ENCODE data around the gene PLEKHA1. TPM values are rescaled to one million over a fixed set of nuclear protein-coding genes. Genes with fewer than 3 reads are reported as not detected.

The PLEKHA1 gene
- polyA plus RNA-seq, 1 experiment: 25.5 TPM

GRCh38 chr10:122363311-122363710, 11.2 kb upstream of the PLEKHA1 start:
- Histone ChIP-seq H3K27me3 (ENCODE audit: control insufficient read depth, insufficient read depth, low read length) (peaks cover 10% of the 10 kb centered on the region), H3K27ac (ENCODE audit: low read depth, low read length) (no peak overlapping the region), H3K9me3 (ENCODE audit: control insufficient read depth, insufficient read depth, low read length) (no peaks in the 10 kb centered on the region; the same call in 1 of the 2 replicates), H3K4me3 (ENCODE audit: low read depth, low read length) (no peak overlapping the region)
- POLR2A ChIA-PET: no interaction called here
- DNase-seq (ENCODE audit: low read depth, low spot score): no peak
- CTCF ChIA-PET: no interaction called here
- no peak for TF ChIP-seq CTCF (IDR thresholded peaks at IDR 0.05; ENCODE audit: low read depth, low read length)

GRCh38 chr10:122363722-122364463, 10.6 kb upstream of the PLEKHA1 start:
- no peak for TF ChIP-seq CTCF (IDR thresholded peaks at IDR 0.05; ENCODE audit: low read depth, low read length)
- no peak for DNase-seq (ENCODE audit: low read depth, low spot score)
- ChIA-PET POLR2A (no interaction called here), CTCF (interaction anchor here (0.6 kb wide), 1 partner anchor 398 kb away, joined by 4 read pairs; no protein-coding TSS in a partner anchor)
- no peak overlapping the region for H3K27ac ChIP-seq (ENCODE audit: low read depth, low read length)
- H3K4me3 ChIP-seq (ENCODE audit: low read depth, low read length): no peak overlapping the region
- no peaks in the 10 kb centered on the region; the same call in 1 of the 2 replicates for H3K9me3 ChIP-seq (ENCODE audit: control insufficient read depth, insufficient read depth, low read length)
- H3K27me3 ChIP-seq (ENCODE audit: control insufficient read depth, insufficient read depth, low read length): peaks cover 10% of the 10 kb centered on the region

GRCh38 chr10:122368502-122369254, 5.8 kb upstream of the PLEKHA1 start:
- no peak for DNase-seq (ENCODE audit: low read depth, low spot score)
- Histone ChIP-seq H3K9me3 (ENCODE audit: control insufficient read depth, insufficient read depth, low read length) (no peaks in the 10 kb centered on the region), H3K4me3 (ENCODE audit: low read depth, low read length) (no peak overlapping the region), H3K27ac (ENCODE audit: low read depth, low read length) (no peak overlapping the region), H3K27me3 (ENCODE audit: control insufficient read depth, insufficient read depth, low read length) (peaks cover 11% of the 10 kb centered on the region)
- CTCF ChIA-PET: interaction anchor here (1.3 to 1.7 kb wide), 3 partner anchors 26 to 196 kb away, joined by 4 to 8 read pairs (median 6); no protein-coding TSS in a partner anchor
- POLR2A ChIA-PET: no interaction called here
- TF ChIP-seq CTCF (IDR thresholded peaks at IDR 0.05; ENCODE audit: low read depth, low read length): no peak

GRCh38 chr10:122373108-122373507, 1.4 kb upstream of the PLEKHA1 start:
- H3K27me3 ChIP-seq (ENCODE audit: control insufficient read depth, insufficient read depth, low read length): peaks cover 7% of the 10 kb centered on the region
- no peaks in the 10 kb centered on the region; the same call in 1 of the 2 replicates for H3K9me3 ChIP-seq (ENCODE audit: control insufficient read depth, insufficient read depth, low read length)
- no peak overlapping the region for H3K27ac ChIP-seq (ENCODE audit: low read depth, low read length)
- no peak for TF ChIP-seq CTCF (IDR thresholded peaks at IDR 0.05; ENCODE audit: low read depth, low read length)
- no peak overlapping the region for H3K4me3 ChIP-seq (ENCODE audit: low read depth, low read length)
- ChIA-PET CTCF (interaction anchor here (1.2 to 2.2 kb wide), 4 partner anchors 30 to 192 kb away, joined by 3 to 11 read pairs (median 8); no protein-coding TSS in a partner anchor), POLR2A (interaction anchor here (1.8 to 2.0 kb wide), 2 partner anchors 47 to 780 kb away, joined by 4 to 6 read pairs; partner anchors contain the start of gene BUB3)
- DNase-seq (ENCODE audit: low read depth, low spot score): no peak

Measured in AG04450 (cell line).